Measurements from ENCODE around the gene CMC2. TPM values are rescaled to one million over a fixed set of nuclear protein-coding genes. Genes with fewer than 3 reads are reported as not detected.

The CMC2 gene
- total RNA-seq, 2 donors from 2014 or later = 114 to 121 TPM

DNA sequence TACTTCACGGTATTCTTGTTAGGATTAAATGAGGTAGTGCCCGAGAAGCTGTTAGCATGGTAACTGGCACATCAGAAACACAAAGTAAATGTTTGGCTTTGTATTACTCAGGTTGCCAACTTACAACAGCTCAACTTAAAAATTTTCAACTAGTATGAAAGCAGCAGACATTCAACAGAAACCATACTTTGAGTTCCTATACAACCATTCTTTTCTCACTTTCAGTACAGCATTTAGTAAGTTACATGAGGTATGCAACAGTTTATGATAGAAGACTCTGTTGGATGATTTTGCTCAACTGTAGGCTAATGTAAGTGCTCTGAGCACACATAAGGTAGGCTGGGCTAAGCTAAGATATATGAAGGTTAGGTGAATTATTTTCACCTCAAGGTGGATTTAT is 8.0 kb upstream of the CMC2 start:
- H3K4me3 Mint-ChIP-seq = no peak overlapping the region
- H3K36me3 Mint-ChIP-seq (ENCODE audit: insufficient read depth in 2 of 2) = peaks cover 11 to 52% of the 10 kb centered on the region in 2 donors
- peak; percentile 62 to 80 for ATAC-seq (replicated peaks in 1 of 2)
- H3K9me3 Mint-ChIP-seq = no peaks in the 10 kb centered on the region
- H3K27me3 Mint-ChIP-seq (ENCODE audit: low read depth) = no peaks in the 10 kb centered on the region
- peaks cover 22% of the 10 kb centered on the region for H3K4me1 Mint-ChIP-seq (ENCODE audit: low read depth)
- DNase-seq = no peak
- H3K27ac Mint-ChIP-seq = no peak overlapping the region

DNA sequence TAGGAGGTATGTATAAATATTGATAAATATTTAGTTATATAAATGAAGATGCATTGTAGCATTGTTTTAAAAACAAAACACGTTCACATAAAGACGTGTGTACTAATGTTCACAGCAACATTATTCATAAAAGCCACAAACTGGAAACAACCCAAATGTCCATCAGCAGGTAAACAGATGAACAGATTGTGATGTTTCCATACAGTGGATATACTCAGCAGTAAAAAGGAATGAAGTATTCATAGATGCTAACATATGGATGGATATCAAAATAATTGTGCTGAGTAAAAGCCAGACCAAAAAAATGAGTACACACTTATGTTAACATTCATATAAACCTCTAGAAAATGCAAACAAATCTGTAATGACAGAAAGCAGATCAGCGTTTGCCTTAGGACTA is 6.3 kb upstream of the CMC2 start:
- H3K27ac Mint-ChIP-seq = no peak overlapping the region
- no peaks in the 10 kb centered on the region for H3K9me3 Mint-ChIP-seq
- peaks cover 39% of the 10 kb centered on the region for H3K4me1 Mint-ChIP-seq (ENCODE audit: low read depth)
- no peaks in the 10 kb centered on the region for H3K27me3 Mint-ChIP-seq (ENCODE audit: low read depth)
- no peak for DNase-seq
- peak overlapping the region in 1 of 2 donors; percentile 34 for H3K4me3 Mint-ChIP-seq
- H3K36me3 Mint-ChIP-seq (ENCODE audit: insufficient read depth in 2 of 2) = peaks cover 6 to 41% of the 10 kb centered on the region in 2 donors
- ATAC-seq (replicated peaks in 1 of 2) = no peak

DNA sequence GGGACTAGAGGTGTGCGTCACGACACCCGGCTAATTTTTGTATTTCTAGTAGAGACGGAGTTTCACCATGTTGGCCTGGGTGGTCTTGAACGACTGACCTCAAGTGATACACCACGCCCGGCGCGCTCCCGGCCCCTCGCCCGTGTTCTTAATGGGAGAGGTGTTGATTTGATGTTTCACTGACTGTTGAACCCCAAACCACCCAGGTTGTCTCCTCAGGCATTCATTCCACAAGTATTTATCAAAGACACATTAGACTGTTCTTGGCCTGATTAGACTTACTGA is 1.8 kb upstream of the CMC2 start:
- H3K4me1 Mint-ChIP-seq (ENCODE audit: low read depth) = peaks cover 62% of the 10 kb centered on the region
- no peaks in the 10 kb centered on the region for H3K9me3 Mint-ChIP-seq
- H3K4me3 Mint-ChIP-seq = peak overlapping the region; percentile 86 to 98
- no peaks in the 10 kb centered on the region for H3K27me3 Mint-ChIP-seq (ENCODE audit: low read depth)
- ATAC-seq (replicated peaks in 1 of 2) (no peak), DNase-seq (no peak)
- peak overlapping the region; percentile 25 for H3K27ac Mint-ChIP-seq
- peaks cover 11 to 26% of the 10 kb centered on the region in 2 donors for H3K36me3 Mint-ChIP-seq (ENCODE audit: insufficient read depth in 2 of 2)

DNA sequence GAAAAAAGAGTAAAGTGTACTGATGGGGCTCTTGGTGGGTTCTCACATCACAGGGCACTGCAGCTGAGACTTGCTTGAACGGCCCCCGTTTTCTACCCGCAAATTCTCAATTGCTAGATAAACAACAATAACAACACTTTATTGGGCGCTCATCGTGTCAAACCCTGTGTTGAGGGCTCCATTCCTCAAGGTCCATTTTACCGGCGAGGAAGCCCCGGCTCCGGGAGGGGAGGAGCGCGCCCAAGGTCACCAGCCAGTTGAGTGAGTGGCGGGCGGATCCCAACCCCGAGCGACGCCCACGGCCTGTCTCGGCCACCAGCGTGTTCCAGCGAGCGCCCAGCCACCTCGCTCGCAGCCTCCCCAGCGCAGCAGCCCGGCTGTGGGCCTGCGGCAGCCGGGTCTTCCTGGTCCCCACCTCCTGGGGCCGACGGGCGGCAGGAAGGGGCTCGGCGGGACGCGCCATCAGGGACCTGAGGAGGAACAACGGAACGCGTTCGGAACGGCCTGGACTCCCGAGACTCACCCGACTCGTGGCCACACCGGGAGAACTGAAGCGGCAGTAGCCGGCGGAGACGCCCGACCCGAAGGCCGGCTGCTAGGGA is 373 bp downstream of the CMC2 start:
- peak; percentile 82 to 86 for DNase-seq
- Mint-ChIP-seq H3K36me3 (ENCODE audit: insufficient read depth in 2 of 2) (peaks cover 5 to 15% of the 10 kb centered on the region in 2 donors), H3K9me3 (no peaks in the 10 kb centered on the region), H3K4me3 (peak overlapping the region; percentile 86 to 98), H3K27me3 (ENCODE audit: low read depth) (no peaks in the 10 kb centered on the region), H3K4me1 (ENCODE audit: low read depth) (peaks cover 81% of the 10 kb centered on the region), H3K27ac (peak overlapping the region; percentile 96)
- ATAC-seq (replicated peaks in 1 of 2) = peak; percentile 48 to 54

DNA sequence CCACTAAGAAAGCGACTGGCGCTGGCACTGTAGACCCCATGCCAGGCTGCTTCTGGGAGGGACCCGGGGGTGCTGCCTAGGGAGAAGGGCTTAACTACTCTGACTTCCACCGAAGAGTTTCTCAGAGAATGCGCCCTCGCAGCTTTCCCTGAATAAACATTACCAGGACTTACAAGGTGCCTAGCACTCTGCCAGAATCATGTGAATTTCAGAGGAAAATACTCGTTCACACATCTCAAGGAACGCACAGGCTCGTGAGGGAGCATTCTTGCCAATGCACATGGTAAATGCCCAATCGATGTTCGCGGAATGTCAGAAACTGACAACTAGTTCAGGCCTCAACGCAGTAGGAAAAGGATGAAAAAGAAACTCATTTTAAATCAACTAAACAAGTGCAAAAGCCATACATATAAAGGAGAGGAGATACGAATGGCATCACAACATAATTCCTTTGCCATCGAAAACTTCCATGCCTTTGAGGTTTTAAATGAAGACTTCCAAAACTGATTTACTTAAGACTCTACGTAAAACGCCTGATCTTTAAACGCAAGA is 999 bp downstream of the CMC2 start:
- DNase-seq (no peak), ATAC-seq (replicated peaks in 1 of 2) (no peak)
- H3K4me1 Mint-ChIP-seq (ENCODE audit: low read depth) = peaks cover 75% of the 10 kb centered on the region
- H3K27ac Mint-ChIP-seq = peak overlapping the region; percentile 96
- peaks cover 5 to 9% of the 10 kb centered on the region in 2 donors for H3K36me3 Mint-ChIP-seq (ENCODE audit: insufficient read depth in 2 of 2)
- H3K27me3 Mint-ChIP-seq (ENCODE audit: low read depth) = no peaks in the 10 kb centered on the region
- H3K9me3 Mint-ChIP-seq = no peaks in the 10 kb centered on the region
- H3K4me3 Mint-ChIP-seq = peak overlapping the region; percentile 86 to 98

DNA sequence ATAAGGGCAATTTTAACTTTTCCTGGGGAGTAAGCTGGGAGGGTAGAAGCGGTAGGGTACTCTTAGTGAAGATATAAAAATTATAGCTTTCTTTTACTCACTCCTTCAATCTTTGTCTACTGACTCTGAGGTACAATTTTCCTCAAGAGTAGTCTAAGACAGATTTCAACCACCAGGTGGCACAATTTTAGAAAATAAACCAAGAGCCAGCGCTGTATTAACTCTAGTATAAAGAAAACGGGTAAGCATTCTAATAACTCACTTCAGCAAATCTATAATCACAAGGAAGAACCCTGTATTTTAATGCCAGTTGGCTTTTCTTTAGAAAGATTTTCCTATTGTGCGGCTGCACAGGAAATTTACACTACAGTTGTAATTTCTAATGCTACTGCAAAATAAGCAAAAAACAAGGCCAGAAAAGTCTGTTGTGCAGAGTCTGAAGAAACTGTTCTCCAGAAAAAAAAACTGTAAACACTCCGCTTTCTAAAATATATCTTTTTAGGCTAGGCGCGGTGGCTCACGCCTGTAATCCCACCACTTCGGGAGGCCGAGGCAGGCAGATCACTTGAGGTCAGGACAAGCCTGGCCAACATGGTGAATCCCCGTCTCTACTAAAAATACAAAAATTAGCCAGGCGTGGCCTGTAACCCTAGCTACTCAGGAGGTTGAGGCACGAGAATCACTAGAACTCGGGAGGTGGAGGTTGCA is 1.9 kb downstream of the CMC2 start:
- Mint-ChIP-seq H3K4me1 (ENCODE audit: low read depth) (peaks cover 80% of the 10 kb centered on the region), H3K27me3 (ENCODE audit: low read depth) (no peaks in the 10 kb centered on the region), H3K36me3 (ENCODE audit: insufficient read depth in 2 of 2) (peaks cover 5 to 7% of the 10 kb centered on the region in 2 donors), H3K9me3 (no peaks in the 10 kb centered on the region), H3K27ac (peak overlapping the region; percentile 98), H3K4me3 (peak overlapping the region; percentile 86 to 98)
- DNase-seq (peak; percentile 24 to 53), ATAC-seq (replicated peaks in 1 of 2) (no peak)

DNA sequence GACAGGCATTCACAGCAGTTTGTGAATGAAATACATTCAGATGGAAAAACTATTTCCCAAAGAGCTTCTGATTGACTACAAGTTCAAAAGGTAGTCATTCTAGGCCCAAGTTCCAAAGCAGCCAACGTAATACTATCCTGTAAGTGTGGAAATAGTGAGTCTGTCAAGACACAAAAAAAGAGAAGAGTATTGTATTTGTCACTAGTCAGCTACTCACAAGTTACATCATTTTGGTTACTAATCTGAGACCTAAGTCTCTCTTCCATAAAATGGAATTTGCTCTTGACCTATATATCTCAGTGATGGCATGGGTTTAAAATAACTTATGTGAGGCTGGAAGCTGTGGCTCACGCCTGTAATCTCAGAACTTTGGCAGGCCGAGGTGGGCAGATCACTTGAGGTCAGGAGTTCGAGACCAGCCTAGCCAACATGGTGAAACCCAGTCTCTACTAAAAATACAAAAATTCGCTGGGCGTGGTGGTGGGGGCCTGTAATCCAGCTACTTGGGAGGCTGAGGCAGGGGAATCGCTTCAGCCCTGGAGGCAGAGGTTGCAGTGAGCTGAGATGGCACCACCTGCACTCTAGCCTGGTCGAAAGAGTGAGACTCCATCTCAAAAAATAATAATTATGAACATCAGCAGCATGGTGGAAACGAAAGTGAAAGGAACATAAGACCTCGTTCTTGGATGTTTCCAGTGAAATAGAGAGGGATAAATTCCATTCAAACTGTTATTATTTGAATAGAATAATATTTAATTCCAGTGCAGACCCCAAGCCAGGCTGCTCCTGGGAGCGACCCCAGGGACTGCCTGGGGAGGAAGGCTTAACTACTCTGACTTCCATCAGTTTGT is 2.9 kb downstream of the CMC2 start:
- Mint-ChIP-seq H3K4me3 (peak overlapping the region; percentile 86 to 98), H3K4me1 (ENCODE audit: low read depth) (peaks cover 80% of the 10 kb centered on the region), H3K27me3 (ENCODE audit: low read depth) (no peaks in the 10 kb centered on the region), H3K36me3 (ENCODE audit: insufficient read depth in 2 of 2) (peaks cover 6 to 11% of the 10 kb centered on the region in 2 donors), H3K27ac (peak overlapping the region; percentile 98), H3K9me3 (no peaks in the 10 kb centered on the region)
- DNase-seq (peak in 1 of 2 donors; percentile 21), ATAC-seq (replicated peaks in 1 of 2) (peak; percentile 7 to 27)

DNA sequence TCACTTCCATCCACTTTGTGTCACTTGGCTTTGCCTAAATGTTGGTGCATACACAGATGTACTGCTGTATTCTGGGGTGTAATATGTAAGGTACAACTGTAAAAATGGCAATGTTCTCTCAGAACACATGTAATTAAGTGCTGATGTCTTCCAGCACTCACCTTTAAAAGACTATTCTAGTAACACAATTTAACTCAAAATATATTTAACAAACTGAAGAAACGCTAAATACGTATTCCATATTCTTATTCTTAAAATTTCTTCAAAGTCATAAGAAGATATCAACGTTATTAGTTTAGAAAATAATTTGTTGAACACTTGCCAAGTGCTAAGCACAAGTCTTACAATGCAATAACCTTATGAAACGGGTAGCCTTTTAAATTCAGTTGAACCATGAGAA is 3.6 kb downstream of the CMC2 start:
- Mint-ChIP-seq H3K4me1 (ENCODE audit: low read depth) (peaks cover 80% of the 10 kb centered on the region), H3K27ac (peak overlapping the region; percentile 98), H3K36me3 (ENCODE audit: insufficient read depth in 2 of 2) (peaks cover 8 to 11% of the 10 kb centered on the region in 2 donors), H3K9me3 (no peaks in the 10 kb centered on the region), H3K27me3 (ENCODE audit: low read depth) (no peaks in the 10 kb centered on the region), H3K4me3 (peak overlapping the region; percentile 86 to 98)
- no peak for ATAC-seq (replicated peaks in 1 of 2)
- no peak for DNase-seq

DNA sequence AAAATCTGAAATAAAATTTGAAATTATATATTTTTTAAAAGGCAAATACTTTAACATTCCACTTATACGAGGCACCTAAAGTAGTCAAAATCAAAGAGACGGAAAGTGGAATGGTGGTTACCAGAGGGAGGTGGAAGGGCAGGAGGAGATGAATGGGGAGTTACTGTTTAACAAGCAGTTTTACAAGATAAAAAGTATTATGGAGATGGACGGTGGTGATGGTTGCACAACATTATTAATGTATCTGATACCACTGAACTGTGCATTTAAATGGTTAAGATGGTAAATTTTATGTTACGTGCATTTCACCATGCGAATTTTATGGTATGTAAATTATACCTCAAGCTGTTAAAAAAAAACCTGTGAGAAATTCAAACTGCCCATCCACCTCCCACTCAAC is 5.4 kb downstream of the CMC2 start:
- Mint-ChIP-seq H3K36me3 (ENCODE audit: insufficient read depth in 2 of 2) (peaks cover 6% of the 10 kb centered on the region in 2 donors), H3K4me3 (no peak overlapping the region), H3K9me3 (no peaks in the 10 kb centered on the region), H3K4me1 (ENCODE audit: low read depth) (peaks cover 90% of the 10 kb centered on the region), H3K27ac (no peak overlapping the region), H3K27me3 (ENCODE audit: low read depth) (no peaks in the 10 kb centered on the region)
- ATAC-seq (replicated peaks in 1 of 2) (no peak), DNase-seq (no peak)

DNA sequence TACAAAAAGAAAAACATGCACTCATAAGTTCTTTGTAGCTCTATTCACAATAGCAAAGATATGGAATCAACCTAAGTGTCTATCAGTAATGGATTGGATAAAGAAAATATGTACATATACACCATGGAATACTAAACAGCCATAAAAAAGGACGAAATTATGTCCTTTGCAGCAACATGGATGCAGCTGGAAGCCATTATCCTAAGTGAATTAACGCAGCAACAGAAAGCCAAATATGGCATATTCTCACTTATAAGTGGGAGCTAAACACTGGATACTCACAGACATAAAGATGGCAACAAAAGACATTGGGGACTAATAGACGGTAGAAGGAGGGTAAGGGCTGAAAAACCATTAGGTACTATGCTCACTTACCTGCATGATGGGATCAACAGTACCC is 5.8 kb downstream of the CMC2 start:
- Mint-ChIP-seq H3K9me3 (no peaks in the 10 kb centered on the region), H3K27ac (no peak overlapping the region), H3K4me1 (ENCODE audit: low read depth) (peaks cover 86% of the 10 kb centered on the region), H3K27me3 (ENCODE audit: low read depth) (no peaks in the 10 kb centered on the region), H3K36me3 (ENCODE audit: insufficient read depth in 2 of 2) (peaks cover 5 to 6% of the 10 kb centered on the region in 2 donors), H3K4me3 (no peak overlapping the region)
- DNase-seq = no peak
- ATAC-seq (replicated peaks in 1 of 2) = no peak

DNA sequence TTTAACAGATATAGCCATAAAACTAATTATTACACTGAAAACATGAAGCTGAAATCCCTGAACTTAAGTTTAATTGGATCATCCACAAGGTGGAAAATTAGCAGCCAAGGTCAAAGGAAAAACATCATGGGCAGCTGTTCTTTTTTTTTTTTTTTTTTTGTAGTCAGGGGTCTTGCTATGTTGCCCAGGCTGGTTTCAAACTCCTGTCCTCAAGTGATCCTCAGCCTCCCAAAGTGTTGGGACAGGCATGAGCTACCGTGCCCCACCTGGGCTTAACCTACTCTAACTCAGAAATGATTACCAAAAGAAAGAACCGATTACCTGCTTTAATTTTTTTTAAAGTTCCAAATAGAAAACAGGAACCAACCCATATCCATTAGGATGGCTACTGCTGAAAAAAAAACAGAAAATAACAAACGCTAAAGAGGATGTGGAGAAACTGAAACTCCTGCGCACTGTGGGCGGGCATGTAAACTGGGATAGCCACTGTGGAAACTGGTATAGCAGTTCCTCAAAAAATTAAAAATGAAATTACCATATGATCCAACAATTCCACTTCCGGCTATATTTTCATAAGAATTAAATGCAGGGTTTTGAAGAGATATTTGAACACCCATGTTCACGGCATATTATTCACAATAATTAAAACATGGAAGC is 8.6 kb downstream of the CMC2 start:
- Mint-ChIP-seq H3K27ac (peak overlapping the region; percentile 99), H3K4me3 (peak overlapping the region; percentile 5 to 90), H3K36me3 (ENCODE audit: insufficient read depth in 2 of 2) (peaks cover 2 to 12% of the 10 kb centered on the region in 2 donors), H3K27me3 (ENCODE audit: low read depth) (no peaks in the 10 kb centered on the region), H3K4me1 (ENCODE audit: low read depth) (peaks cover 80% of the 10 kb centered on the region), H3K9me3 (no peaks in the 10 kb centered on the region)
- DNase-seq (no peak), ATAC-seq (replicated peaks in 1 of 2) (no peak)

DNA sequence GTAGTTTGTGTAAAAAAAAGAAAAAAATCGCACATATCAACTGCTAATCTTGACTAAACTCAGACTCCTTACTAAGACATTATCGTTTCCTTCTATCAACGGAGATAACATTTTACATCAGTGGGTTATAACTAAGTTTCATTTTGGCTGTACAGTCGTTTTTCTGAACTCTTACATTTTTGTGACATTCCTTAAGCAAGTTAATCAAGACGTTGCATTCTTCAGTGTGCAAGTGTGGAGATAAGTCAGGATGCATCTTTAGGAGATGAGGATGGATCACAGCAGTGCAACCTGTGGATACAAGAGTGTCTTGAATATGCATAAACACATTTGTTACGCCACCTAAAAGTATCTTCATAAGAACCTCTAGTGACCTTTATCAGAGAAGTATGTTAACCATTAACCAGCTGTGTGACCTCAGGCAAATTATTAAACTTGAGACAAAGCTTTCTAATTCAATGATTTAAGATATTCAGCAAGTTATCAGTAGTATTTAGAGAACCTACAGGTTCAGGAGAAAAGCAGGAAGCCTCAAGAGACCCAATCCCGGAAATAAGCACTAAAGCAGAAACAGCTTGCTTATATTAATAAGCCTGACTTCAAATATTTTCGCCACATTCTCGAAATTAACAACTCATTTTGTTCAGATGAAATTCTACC is 9.4 kb downstream of the CMC2 start:
- peak overlapping the region; percentile 70 to 90 for H3K4me3 Mint-ChIP-seq
- peaks cover 75% of the 10 kb centered on the region for H3K4me1 Mint-ChIP-seq (ENCODE audit: low read depth)
- no peaks in the 10 kb centered on the region for H3K27me3 Mint-ChIP-seq (ENCODE audit: low read depth)
- ATAC-seq (replicated peaks in 1 of 2) (peak; percentile 71 to 80), DNase-seq (no peak)
- peak overlapping the region; percentile 99 for H3K27ac Mint-ChIP-seq
- no peaks in the 10 kb centered on the region for H3K9me3 Mint-ChIP-seq
- H3K36me3 Mint-ChIP-seq (ENCODE audit: insufficient read depth in 2 of 2) = peaks cover 2 to 12% of the 10 kb centered on the region in 2 donors

Measured in activated T-cell treated with anti-CD3 and anti-CD28 coated beads, Interleukin-2, amount 50 U/mL, for 72 hours (primary cell).